C4-2B (cell line): ENCODE measurements around the gene ZFP57.

Experiments used
- H3K27ac ChIP-seq: fragments of 450-650 bp; 2 replicates; pipeline ENCODE4 v1.5.1; 2017
- ZFX ChIP-seq: fragments of 450-650 bp; IDR thresholded peaks from 2 replicates; pipeline ENCODE4 v1.6.1; 2017
- TF ChIP-seq, protein P1 (sequence below): fragments of 450-650 bp; conservative IDR thresholded peaks from 2 replicates; pipeline ENCODE4 v1.5.1; 2017; ENCODE audit warnings: mild to moderate bottlenecking

Gene ZFP57

DNA sequence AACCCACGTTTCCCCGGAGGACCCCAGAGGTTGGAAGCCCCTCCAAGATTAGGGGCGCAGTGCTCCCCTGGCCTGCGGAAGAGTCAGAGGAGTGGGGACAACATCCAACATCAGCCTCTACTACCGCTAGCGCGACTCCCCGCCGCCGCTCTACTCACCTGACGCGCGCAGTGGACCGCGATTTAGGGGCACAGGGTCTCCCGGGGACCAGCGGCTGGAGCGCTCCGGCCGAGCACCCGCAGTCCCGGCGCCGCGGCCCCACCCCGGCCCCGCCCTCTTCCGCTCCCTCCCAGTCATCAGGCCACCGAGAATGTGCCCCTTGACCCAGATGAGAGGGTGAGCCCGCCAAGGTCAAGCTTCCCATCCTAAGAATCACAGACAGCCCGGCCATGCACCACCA lies at the start of gene ZFP57:
Gene ZFP57, minus strand, starts transcription at position 249 of the 400 bp plus-strand sequence. CDS start 4,149 bp downstream, outside the sequence.
- TF ChIP-seq, protein P1, sequence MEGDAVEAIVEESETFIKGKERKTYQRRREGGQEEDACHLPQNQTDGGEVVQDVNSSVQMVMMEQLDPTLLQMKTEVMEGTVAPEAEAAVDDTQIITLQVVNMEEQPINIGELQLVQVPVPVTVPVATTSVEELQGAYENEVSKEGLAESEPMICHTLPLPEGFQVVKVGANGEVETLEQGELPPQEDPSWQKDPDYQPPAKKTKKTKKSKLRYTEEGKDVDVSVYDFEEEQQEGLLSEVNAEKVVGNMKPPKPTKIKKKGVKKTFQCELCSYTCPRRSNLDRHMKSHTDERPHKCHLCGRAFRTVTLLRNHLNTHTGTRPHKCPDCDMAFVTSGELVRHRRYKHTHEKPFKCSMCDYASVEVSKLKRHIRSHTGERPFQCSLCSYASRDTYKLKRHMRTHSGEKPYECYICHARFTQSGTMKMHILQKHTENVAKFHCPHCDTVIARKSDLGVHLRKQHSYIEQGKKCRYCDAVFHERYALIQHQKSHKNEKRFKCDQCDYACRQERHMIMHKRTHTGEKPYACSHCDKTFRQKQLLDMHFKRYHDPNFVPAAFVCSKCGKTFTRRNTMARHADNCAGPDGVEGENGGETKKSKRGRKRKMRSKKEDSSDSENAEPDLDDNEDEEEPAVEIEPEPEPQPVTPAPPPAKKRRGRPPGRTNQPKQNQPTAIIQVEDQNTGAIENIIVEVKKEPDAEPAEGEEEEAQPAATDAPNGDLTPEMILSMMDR = no peak
- no peak for TF ChIP-seq ZFX
- no peak within 1 kb of the TSS for H3K27ac ChIP-seq

DNA sequence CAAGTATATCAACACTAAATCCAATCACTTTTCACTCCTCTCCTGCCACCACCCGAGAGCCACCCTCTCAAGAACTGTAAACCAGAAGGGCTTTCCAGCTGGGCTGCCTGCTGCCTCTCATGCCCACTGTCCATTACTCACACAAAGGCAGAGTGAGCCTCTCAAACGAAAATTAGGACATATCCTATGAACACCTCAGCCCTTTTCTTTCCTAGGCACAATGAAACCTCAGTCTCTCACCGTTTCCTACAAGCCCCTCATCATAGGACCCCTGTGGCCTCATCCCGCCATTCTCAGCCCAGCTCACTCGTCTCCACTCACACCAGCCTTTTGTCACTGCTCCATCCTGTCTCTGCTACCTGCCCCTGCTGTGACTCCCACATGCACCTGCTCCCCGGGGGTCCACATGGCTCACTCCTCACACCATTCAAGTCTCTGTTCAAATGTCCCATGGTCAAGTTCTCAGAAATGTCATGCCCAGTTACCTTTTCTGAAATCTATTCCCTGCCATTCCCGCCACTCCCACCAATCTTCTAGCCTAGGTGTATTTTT lies 49.7 kb upstream of the ZFP57 start:
- TF ChIP-seq ZFX = no peak
- TF ChIP-seq, protein P1 = no peak
- no peak overlapping the region for H3K27ac ChIP-seq

DNA sequence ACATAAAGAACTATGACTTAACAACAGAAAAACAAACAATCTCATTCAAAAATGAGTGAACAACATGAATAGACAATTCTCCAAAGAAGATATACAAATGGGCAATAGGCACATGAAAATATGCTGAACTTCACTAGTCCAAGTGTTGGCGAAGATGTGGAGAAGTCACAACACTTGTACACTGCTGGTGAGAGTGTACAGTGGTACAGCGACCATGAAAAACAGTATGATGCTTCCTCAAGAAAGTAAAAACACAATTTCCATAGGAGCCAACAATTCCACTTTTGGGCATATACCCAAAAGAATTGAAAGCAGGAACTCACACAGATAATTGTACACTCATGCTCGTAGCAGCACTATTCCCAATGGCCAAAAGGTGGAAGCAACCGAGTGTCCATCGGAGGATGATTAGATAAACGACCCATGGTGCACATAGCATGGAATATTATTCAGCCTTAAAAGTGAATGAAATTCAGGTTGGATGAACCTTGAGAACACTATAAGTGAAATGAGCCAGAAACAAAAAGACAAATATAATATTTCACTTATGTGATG lies 48.9 kb upstream of the ZFP57 start:
- no peak for TF ChIP-seq ZFX
- TF ChIP-seq, protein P1 = no peak
- H3K27ac ChIP-seq = no peak overlapping the region

DNA sequence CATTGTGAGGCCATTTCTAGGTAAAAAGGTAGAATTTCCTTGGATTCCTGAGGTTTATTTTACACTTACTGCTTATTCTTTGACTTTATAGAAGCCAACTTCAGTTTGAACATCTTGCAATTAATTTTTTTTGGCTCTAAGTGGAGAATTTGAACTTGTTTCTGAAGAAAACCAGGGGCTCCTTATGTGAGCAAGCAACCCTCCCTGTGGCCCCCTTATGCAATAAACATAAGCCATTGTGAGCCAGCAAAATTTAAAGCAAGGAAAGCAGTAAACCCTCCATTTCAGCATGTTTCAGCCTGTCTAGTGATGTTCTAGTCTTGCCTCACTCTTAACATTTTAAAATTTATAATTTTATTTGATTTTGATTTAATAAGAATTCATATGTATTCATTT lies 47.9 kb upstream of the ZFP57 start:
- TF ChIP-seq, protein P1 = no peak
- TF ChIP-seq ZFX = no peak
- no peak overlapping the region for H3K27ac ChIP-seq

DNA sequence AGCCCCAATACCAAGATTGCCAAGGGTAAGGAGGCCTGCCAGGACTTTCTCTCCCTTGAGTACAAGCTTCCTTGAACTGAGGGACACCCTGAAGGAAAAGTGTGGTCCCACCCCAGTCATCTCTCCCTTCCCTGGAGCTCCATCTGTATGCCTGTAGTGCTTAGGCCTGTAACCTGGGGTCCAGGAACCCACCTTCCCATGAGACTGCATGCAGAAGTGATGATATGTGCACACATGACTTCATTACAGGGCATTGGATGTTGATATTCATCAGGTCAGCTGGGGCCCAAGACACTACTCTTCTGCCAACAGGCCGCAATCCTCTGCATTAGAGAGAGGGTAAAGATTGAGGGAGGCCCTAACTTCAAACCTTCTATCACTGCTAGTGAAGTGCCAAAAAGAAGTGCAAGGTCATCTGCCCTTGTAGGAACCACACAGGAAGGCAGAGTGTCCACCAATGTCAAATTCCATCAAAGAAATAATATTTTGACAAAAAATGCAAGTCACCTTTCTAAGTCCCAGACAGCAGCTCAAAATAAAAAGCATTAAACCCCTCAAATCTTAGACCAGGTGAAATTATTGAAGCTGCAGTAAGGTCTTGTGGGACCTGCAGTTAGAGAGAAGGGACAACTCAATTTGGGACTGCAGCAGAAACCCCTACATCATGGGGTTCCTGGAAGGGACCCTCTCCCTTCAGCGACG lies 47.4 kb upstream of the ZFP57 start:
- no peak overlapping the region for H3K27ac ChIP-seq
- TF ChIP-seq ZFX = no peak
- TF ChIP-seq, protein P1 = no peak

DNA sequence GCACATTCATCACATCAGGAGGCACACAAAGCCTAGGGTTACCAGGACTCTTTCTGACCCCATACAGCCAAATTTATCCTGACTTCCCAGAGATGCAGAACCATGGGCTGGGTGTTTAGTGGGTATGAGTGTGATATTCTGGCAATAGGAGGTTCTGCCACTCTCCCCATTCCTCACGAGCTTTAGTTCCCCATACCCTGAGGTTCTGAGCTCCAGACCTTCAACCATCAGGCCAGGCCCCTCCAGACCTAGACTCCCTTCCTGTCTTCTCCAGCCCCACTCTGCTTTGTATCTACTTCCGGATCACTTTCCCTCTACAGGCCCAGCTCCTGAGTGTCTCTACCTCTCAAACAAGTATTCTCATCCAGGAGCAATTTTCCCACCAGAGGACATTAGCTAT lies 46.7 kb upstream of the ZFP57 start:
- H3K27ac ChIP-seq = no peak overlapping the region
- TF ChIP-seq ZFX = no peak
- TF ChIP-seq, protein P1 = no peak

DNA sequence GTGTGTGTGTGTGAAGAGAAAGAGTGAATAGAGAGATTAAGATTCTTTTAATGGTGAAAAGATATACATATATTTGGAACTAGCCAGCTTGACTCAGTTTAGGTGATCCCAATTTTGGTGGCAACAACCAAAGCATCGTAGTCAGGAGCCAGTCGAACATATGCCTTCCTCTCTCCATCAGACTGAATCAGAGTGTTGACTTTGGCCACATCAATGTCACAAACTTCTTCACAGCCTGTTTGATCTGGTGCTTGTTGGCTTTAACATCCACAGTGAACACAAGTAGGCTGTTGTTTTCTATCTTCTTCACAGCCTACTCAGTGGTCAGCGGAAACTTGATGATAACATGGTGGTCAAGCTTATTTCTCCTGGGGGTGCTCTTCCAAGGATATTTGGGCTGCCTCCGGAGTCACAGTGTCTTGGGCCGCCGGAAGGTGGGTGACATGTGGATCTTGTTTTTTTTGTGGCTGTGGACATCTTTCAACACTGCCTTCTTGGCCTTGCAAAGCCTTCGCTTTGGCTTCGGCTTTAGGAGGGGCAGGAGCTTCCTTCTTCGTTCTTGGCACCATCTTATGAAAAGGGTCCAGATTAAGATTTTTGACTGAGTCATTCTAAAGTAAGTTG lies 45.7 kb upstream of the ZFP57 start:
- TF ChIP-seq, protein P1 = no peak
- no peak for TF ChIP-seq ZFX
- no peak overlapping the region for H3K27ac ChIP-seq
